ENCODE results near the gene SEC14L1. TPM values are rescaled to one million over a fixed set of nuclear protein-coding genes. Genes with fewer than 3 reads are reported as not detected.

The SEC14L1 gene
- total RNA-seq, 1 experiment from 2014 or later, result 81.0 TPM

DNA sequence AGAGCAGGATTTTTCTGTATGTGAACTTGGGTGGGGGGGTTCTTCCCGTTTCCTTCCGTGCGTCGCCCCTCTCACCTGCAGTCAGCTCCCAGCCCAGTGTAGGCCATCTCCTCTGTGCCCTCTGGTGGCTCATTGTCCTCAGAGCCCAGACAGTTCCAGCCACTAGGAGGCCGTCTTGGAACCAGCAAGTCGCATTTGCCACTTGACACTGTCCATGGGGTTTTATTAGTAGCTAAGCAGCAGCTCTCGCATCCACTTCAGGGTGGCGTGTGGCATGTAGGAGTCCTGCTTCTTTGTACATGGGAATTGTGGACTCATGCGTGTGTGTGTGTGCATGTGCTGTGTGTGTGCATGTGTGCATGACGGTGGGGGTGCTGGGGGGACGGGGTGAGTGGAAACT is 74.0 kb downstream of the SEC14L1 start (continued):
- TF ChIP-seq, protein P1, sequence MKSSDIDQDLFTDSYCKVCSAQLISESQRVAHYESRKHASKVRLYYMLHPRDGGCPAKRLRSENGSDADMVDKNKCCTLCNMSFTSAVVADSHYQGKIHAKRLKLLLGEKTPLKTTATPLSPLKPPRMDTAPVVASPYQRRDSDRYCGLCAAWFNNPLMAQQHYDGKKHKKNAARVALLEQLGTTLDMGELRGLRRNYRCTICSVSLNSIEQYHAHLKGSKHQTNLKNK (CRISPR knock-in tag; IDR thresholded peaks at IDR 0.05), result no peak
- no peak for TF ChIP-seq TEAD4 (CRISPR knock-in tag; IDR thresholded peaks at IDR 0.05)

- no peaks in the 10 kb centered on the region for H3K27me3 Mint-ChIP-seq (ENCODE audit: low read depth)
- no peak overlapping the region for H3K4me3 Mint-ChIP-seq
- H3K9me3 Mint-ChIP-seq, result no peaks in the 10 kb centered on the region
- H3K27ac Mint-ChIP-seq, result no peak overlapping the region
- peaks cover 44% of the 10 kb centered on the region for H3K36me3 Mint-ChIP-seq
- H3K4me1 Mint-ChIP-seq, result peaks cover 4% of the 10 kb centered on the region
- ATAC-seq (no peak), DNase-seq (ENCODE audit: low spot score) (no peak)
- ChIA-PET CTCF (interaction anchor here (0.5 to 2.8 kb wide), 40 partner anchors 9 to 533 kb away, joined by 3 to 17 read pairs (median 5); partner anchors contain the start of genes MGAT5B and SEC14L1), POLR2A (no interaction called here)
- TF ChIP-seq ATF6 (CRISPR knock-in tag; IDR thresholded peaks at IDR 0.05) (no peak), CREM (CRISPR knock-in tag; IDR thresholded peaks at IDR 0.05) (no peak), TP53 (CRISPR knock-in tag; IDR thresholded peaks at IDR 0.05) (no peak), GRHL2 (CRISPR knock-in tag; IDR thresholded peaks at IDR 0.05; ENCODE audit: insufficient replicate concordance, severe bottlenecking) (no peak), ZNF281 (CRISPR knock-in tag; IDR thresholded peaks at IDR 0.05) (no peak), KAT7 (CRISPR knock-in tag; IDR thresholded peaks at IDR 0.05; ENCODE audit: borderline replicate concordance) (no peak), ATF3 (CRISPR knock-in tag; conservative IDR thresholded peaks at IDR 0.05) (no peak), MLX (CRISPR knock-in tag; IDR thresholded peaks at IDR 0.05) (no peak), ZBTB43 (CRISPR knock-in tag; IDR thresholded peaks at IDR 0.05) (no peak), NFE2L1 (CRISPR knock-in tag; IDR thresholded peaks at IDR 0.05) (no peak), TEAD1 (CRISPR knock-in tag; IDR thresholded peaks at IDR 0.05) (no peak), OVOL2 (CRISPR knock-in tag; IDR thresholded peaks at IDR 0.05; ENCODE audit: borderline replicate concordance) (no peak), MXD4 (CRISPR knock-in tag; IDR thresholded peaks at IDR 0.05; ENCODE audit: borderline replicate concordance) (no peak), E2F5 (CRISPR knock-in tag; IDR thresholded peaks at IDR 0.05) (no peak), ZNF121 (CRISPR knock-in tag; IDR thresholded peaks at IDR 0.05) (no peak), ESRRA (CRISPR knock-in tag; IDR thresholded peaks at IDR 0.05; ENCODE audit: borderline replicate concordance) (no peak)
- TF ChIP-seq, protein P1 (CRISPR knock-in tag; IDR thresholded peaks at IDR 0.05), result no peak
- TF ChIP-seq, protein P2, sequence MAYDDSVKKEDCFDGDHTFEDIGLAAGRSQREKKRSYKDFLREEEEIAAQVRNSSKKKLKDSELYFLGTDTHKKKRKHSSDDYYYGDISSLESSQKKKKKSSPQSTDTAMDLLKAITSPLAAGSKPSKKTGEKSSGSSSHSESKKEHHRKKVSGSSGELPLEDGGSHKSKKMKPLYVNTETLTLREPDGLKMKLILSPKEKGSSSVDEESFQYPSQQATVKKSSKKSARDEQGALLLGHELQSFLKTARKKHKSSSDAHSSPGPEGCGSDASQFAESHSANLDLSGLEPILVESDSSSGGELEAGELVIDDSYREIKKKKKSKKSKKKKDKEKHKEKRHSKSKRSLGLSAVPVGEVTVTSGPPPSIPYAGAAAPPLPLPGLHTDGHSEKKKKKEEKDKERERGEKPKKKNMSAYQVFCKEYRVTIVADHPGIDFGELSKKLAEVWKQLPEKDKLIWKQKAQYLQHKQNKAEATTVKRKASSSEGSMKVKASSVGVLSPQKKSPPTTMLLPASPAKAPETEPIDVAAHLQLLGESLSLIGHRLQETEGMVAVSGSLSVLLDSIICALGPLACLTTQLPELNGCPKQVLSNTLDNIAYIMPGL (CRISPR knock-in tag; IDR thresholded peaks at IDR 0.05), result no peak
- TF ChIP-seq, protein P3, sequence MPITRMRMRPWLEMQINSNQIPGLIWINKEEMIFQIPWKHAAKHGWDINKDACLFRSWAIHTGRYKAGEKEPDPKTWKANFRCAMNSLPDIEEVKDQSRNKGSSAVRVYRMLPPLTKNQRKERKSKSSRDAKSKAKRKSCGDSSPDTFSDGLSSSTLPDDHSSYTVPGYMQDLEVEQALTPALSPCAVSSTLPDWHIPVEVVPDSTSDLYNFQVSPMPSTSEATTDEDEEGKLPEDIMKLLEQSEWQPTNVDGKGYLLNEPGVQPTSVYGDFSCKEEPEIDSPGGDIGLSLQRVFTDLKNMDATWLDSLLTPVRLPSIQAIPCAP (CRISPR knock-in tag; IDR thresholded peaks at IDR 0.05), result no peak
- TF ChIP-seq, protein P4, sequence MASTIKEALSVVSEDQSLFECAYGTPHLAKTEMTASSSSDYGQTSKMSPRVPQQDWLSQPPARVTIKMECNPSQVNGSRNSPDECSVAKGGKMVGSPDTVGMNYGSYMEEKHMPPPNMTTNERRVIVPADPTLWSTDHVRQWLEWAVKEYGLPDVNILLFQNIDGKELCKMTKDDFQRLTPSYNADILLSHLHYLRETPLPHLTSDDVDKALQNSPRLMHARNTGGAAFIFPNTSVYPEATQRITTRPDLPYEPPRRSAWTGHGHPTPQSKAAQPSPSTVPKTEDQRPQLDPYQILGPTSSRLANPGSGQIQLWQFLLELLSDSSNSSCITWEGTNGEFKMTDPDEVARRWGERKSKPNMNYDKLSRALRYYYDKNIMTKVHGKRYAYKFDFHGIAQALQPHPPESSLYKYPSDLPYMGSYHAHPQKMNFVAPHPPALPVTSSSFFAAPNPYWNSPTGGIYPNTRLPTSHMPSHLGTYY (CRISPR knock-in tag; IDR thresholded peaks at IDR 0.05), result no peak
These were observed 74.5 kb downstream of the SEC14L1 start for GRCh38 chr17:77215281-77215680.

All from WTC11 (cell line).